HG03039 (cell line): ENCODE measurements around the gene ARID5A.
"Not testable (repeated sequence)": the region's sequence is repeated elsewhere in the genome, so short reads cannot be mapped to it uniquely, and the experiment has no call there.

Experiments used
- ATAC-seq: cut with Tn5 transposase; IDR thresholded peaks from one replicate; pipeline ENCODE4 v1.9.1; 2021; ENCODE audit warnings: mild to moderate bottlenecking, moderate library complexity; ENCODE audit not compliant: unreplicated experiment

ARID5A gene

GRCh38 chr2:96539215-96539920 lies 2.8 kb downstream of the ARID5A start:
- no peak for ATAC-seq

GRCh38 chr2:96540136-96540535 lies 3.6 kb downstream of the ARID5A start:
- ATAC-seq, result no peak

GRCh38 chr2:96541398-96542152 lies 5.0 kb downstream of the ARID5A start:
- ATAC-seq, result no peak

- ATAC-seq, result no peak
These were observed 5.9 kb downstream of the ARID5A start for GRCh38 chr2:96542357-96542977.

GRCh38 chr2:96546321-96546720 lies 9.8 kb downstream of the ARID5A start:
- no peak for ATAC-seq

GRCh38 chr2:96546797-96547196 lies 10.2 kb downstream of the ARID5A start:
- ATAC-seq, result no peak

- ATAC-seq, result no peak
These were observed 10.7 kb downstream of the ARID5A start for GRCh38 chr2:96547203-96547641.

- no peak for ATAC-seq
These were observed 11.2 kb downstream of the ARID5A start for GRCh38 chr2:96547731-96548171.

- ATAC-seq, result no peak
These were observed 12.3 kb downstream of the ARID5A start for GRCh38 chr2:96548558-96549465.

- no peak for ATAC-seq
These were observed 12.9 kb downstream of the ARID5A start for GRCh38 chr2:96549466-96549785.

GRCh38 chr2:96549967-96550786 lies 13.6 kb downstream of the ARID5A start:
- no peak for ATAC-seq

GRCh38 chr2:96550787-96551604 lies 14.4 kb downstream of the ARID5A start:
- no peak for ATAC-seq

GRCh38 chr2:96551605-96552314 lies 15.2 kb downstream of the ARID5A start:
- no peak for ATAC-seq

- no peak for ATAC-seq
These were observed 16.0 kb downstream of the ARID5A start for GRCh38 chr2:96552315-96553175.

- no peak for ATAC-seq
These were observed 16.8 kb downstream of the ARID5A start for GRCh38 chr2:96553176-96553956.

- ATAC-seq, result not testable (repeated sequence)
These were observed 17.4 kb downstream of the ARID5A start for GRCh38 chr2:96553957-96554292.
